IMR-90 (cell line): ENCODE measurements around the gene GUCY2D.

ENCODE experiments used
- BHLHE40 ChIP-seq: fragments of 150-350 bp; IDR thresholded peaks from 2 replicates; pipeline ENCODE4 v1.6.1; 2016; ENCODE audit warnings: mild to moderate bottlenecking, low read depth, low read length
- POLR2A ChIP-seq: IDR thresholded peaks from 2 replicates; pipeline ENCODE4 v1.6.1; 2012; ENCODE audit warnings: mild to moderate bottlenecking, low read depth, low read length
- TF ChIP-seq, protein P1 (sequence below): conservative IDR thresholded peaks from 2 replicates; pipeline ENCODE4 v1.5.1; 2012; ENCODE audit warnings: mild to moderate bottlenecking, low read depth, low read length, improper control_type of control experiment

DNA sequence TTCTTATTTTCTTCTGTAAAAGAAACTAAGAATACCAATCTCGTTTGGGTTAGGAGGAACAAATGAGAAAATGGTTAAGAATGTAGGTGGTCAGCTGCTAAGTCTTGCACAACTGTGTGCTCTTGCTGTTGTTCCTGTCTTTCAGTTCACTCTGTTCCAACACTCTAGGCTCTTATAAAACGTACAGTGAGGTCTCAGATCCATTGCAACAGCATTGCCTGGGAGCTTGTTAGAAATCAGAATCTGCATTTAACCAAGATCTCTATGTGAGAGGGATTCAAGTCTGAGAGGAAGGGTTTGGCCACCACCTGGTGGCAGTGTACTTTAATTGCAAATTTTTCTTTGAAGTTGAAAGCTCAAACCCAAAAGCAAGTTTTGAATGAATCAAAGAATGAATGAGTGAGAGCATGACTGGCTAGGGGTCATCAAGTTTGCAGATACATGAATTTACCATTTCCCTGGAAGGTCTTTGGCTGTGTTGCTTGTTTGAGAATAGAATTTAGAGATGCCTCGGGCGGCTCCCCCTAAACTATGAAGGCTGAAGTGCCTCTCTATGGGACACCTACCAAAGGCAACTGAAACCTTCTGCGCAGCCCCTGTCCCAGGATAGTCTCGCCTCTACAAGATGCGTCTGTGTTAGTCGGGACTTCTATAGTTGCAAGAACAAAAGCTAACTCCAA is 39.0 kb downstream of the GUCY2D start:
- TF ChIP-seq POLR2A: no peak
- TF ChIP-seq, protein P1, sequence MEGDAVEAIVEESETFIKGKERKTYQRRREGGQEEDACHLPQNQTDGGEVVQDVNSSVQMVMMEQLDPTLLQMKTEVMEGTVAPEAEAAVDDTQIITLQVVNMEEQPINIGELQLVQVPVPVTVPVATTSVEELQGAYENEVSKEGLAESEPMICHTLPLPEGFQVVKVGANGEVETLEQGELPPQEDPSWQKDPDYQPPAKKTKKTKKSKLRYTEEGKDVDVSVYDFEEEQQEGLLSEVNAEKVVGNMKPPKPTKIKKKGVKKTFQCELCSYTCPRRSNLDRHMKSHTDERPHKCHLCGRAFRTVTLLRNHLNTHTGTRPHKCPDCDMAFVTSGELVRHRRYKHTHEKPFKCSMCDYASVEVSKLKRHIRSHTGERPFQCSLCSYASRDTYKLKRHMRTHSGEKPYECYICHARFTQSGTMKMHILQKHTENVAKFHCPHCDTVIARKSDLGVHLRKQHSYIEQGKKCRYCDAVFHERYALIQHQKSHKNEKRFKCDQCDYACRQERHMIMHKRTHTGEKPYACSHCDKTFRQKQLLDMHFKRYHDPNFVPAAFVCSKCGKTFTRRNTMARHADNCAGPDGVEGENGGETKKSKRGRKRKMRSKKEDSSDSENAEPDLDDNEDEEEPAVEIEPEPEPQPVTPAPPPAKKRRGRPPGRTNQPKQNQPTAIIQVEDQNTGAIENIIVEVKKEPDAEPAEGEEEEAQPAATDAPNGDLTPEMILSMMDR: peak; percentile 73
- no peak for TF ChIP-seq BHLHE40
